Loucy (cell line): ENCODE data around the gene FGF10.

ENCODE experiments used
- H2AFZ ChIP-seq: fragments of 200-600 bp; sonication (generic); 2 replicates; pipeline ENCODE4 v1.6.0; 2016; ENCODE audit warnings: antibody characterized with exemption, mild to moderate bottlenecking, low read length, moderate library complexity
- H3F3A ChIP-seq: fragments of 200-600 bp; 2 replicates; pipeline ENCODE4 v1.6.0; 2016; ENCODE audit warnings: antibody characterized with exemption, low read depth, mild to moderate bottlenecking
- H3K27me3 ChIP-seq: fragments of 200-600 bp; sonication (generic); 2 replicates; pipeline ENCODE4 v1.6.1; 2014; ENCODE audit warnings: low read length, mild to moderate bottlenecking; ENCODE audit not compliant: insufficient read depth, poor library complexity, severe bottlenecking
- H3K36me3 ChIP-seq: fragments of 200-600 bp; sonication (generic); 2 replicates; pipeline ENCODE4 v1.6.1; 2016; ENCODE audit warnings: low read length; ENCODE audit not compliant: insufficient read depth
- H3K4me1 ChIP-seq: fragments of 200-600 bp; sonication (generic); 2 replicates; pipeline ENCODE4 v1.5.1; 2014; ENCODE audit warnings: low read length, mild to moderate bottlenecking; ENCODE audit not compliant: insufficient read depth, poor library complexity, severe bottlenecking
- H3K4me2 ChIP-seq: fragments of 200-600 bp; sonication (generic); 2 replicates; pipeline ENCODE4 v1.6.0; 2014; ENCODE audit warnings: antibody characterized with exemption, low read length, low read depth, mild to moderate bottlenecking; ENCODE audit not compliant: poor library complexity, severe bottlenecking
- H3K4me3 ChIP-seq: fragments of 200-600 bp; sonication (generic); 2 replicates; pipeline ENCODE4 v1.5.1; 2014; ENCODE audit warnings: low read length, mild to moderate bottlenecking, mixed read lengths; ENCODE audit not compliant: poor library complexity, severe bottlenecking
- H3K79me2 ChIP-seq: fragments of 200-600 bp; sonication (generic); 2 replicates; pipeline ENCODE4 v1.6.1; 2014; ENCODE audit warnings: low read length; ENCODE audit not compliant: insufficient read depth
- H3K9ac ChIP-seq: fragments of 200-600 bp; sonication (generic); 2 replicates; pipeline ENCODE4 v1.6.0; 2014; ENCODE audit warnings: mild to moderate bottlenecking, low read depth, low read length, moderate library complexity; ENCODE audit not compliant: poor library complexity, severe bottlenecking
- H3K9me2 ChIP-seq: fragments of 200-600 bp; sonication (generic); replicated peaks from 2 replicates; pipeline ENCODE4 v1.6.1; 2016; ENCODE audit warnings: low read depth, low read length, mixed read lengths
- H3K9me3 ChIP-seq: fragments of 200-600 bp; sonication (generic); 2 replicates; pipeline ENCODE4 v1.6.1; 2014; ENCODE audit warnings: mild to moderate bottlenecking, antibody characterized with exemption, low read length, low read depth; ENCODE audit not compliant: insufficient read depth
- H4K20me1 ChIP-seq: fragments of 200-600 bp; sonication (generic); 2 replicates; pipeline ENCODE4 v1.6.0; 2014; ENCODE audit warnings: antibody characterized with exemption, low read length, mild to moderate bottlenecking; ENCODE audit not compliant: insufficient read depth, poor library complexity, severe bottlenecking
- CTCF ChIP-seq: fragments of 200-600 bp; sonication (generic); conservative IDR thresholded peaks from 2 replicates; pipeline ENCODE4 v1.5.1; 2014; ENCODE audit warnings: mild to moderate bottlenecking, antibody characterized with exemption, low read length
- EZH2phosphoT487 ChIP-seq: fragments of 200-600 bp; IDR thresholded peaks from 2 replicates; pipeline ENCODE4 v1.6.1; 2018; ENCODE audit warnings: antibody characterized with exemption, mild to moderate bottlenecking, moderate library complexity, borderline replicate concordance

The FGF10 gene

DNA sequence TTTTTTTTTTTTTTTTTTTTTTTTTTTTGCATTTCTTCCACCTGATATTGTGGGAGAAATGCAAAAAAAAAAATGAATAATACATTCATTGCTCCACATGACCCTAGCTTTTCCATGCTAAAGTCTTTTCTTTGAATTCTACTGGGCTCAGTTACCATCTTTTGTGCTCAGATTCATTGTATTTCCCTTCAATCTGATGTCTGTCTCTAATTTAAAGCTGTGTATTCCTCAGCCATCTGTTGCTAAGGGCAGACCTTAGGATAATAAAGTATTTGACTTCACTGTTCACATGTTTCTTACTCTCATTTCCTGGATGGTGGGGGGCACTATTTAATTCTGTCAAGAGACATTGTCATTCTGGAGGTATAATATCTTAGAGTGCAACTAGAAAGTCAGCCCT lies 123.5 kb downstream of the FGF10 start:
- TF ChIP-seq EZH2phosphoT487 = no peak
- Histone ChIP-seq H3F3A (no peaks in the 10 kb centered on the region), H2AFZ (no peak overlapping the region), H3K27me3 (no peaks in the 10 kb centered on the region), H3K4me2 (no peak overlapping the region), H3K4me3 (no peak overlapping the region), H3K4me1 (no peaks in the 10 kb centered on the region), H3K9ac (no peak overlapping the region), H3K79me2 (no peaks in the 10 kb centered on the region), H3K9me2 (no peaks in the 10 kb centered on the region), H4K20me1 (no peaks in the 10 kb centered on the region), H3K36me3 (no peaks in the 10 kb centered on the region), H3K9me3 (no peaks in the 10 kb centered on the region)

DNA sequence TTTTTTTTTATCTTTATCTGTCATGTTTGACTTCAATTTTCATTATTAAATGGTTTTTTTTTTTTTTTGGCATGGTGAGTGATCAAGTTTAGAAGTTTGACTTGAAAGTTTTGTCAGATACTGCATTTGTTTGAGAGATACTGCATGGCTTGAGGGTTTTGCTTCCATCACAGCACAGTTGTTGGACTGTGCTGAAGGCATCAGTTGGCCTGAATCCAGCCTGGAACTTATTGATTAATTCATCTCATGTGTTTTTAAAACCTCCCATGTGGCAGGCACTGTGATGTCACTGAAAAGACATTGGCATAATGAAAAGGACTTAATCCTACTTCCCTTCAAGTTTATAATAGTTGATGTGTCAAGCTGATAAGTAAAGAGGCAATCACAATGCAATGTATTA lies 128.4 kb downstream of the FGF10 start:
- H3K79me2 ChIP-seq = no peaks in the 10 kb centered on the region
- no peaks in the 10 kb centered on the region for H3F3A ChIP-seq
- H3K9ac ChIP-seq = no peak overlapping the region
- no peaks in the 10 kb centered on the region for H3K4me1 ChIP-seq
- no peaks in the 10 kb centered on the region for H3K9me3 ChIP-seq
- no peak overlapping the region for H2AFZ ChIP-seq
- TF ChIP-seq EZH2phosphoT487 = no peak
- TF ChIP-seq CTCF = no peak
- no peak overlapping the region for H3K4me2 ChIP-seq
- H3K36me3 ChIP-seq = no peaks in the 10 kb centered on the region
- H3K9me2 ChIP-seq = no peaks in the 10 kb centered on the region
- H4K20me1 ChIP-seq = no peaks in the 10 kb centered on the region
- no peaks in the 10 kb centered on the region for H3K27me3 ChIP-seq
- no peak overlapping the region for H3K4me3 ChIP-seq

- H3K9ac ChIP-seq = no peak overlapping the region
- H3F3A ChIP-seq = no peaks in the 10 kb centered on the region
- H3K36me3 ChIP-seq = no peaks in the 10 kb centered on the region
- H3K79me2 ChIP-seq = no peaks in the 10 kb centered on the region
- no peak overlapping the region for H2AFZ ChIP-seq
- no peaks in the 10 kb centered on the region for H3K27me3 ChIP-seq
- H3K9me2 ChIP-seq = no peaks in the 10 kb centered on the region
- TF ChIP-seq EZH2phosphoT487 (no peak), CTCF (no peak)
- H4K20me1 ChIP-seq = no peaks in the 10 kb centered on the region
- no peaks in the 10 kb centered on the region for H3K9me3 ChIP-seq
- H3K4me2 ChIP-seq = no peak overlapping the region
- no peak overlapping the region for H3K4me3 ChIP-seq
- no peaks in the 10 kb centered on the region for H3K4me1 ChIP-seq
Observed at GRCh38 chr5:44257653-44258365, 131.4 kb downstream of the FGF10 start.

DNA sequence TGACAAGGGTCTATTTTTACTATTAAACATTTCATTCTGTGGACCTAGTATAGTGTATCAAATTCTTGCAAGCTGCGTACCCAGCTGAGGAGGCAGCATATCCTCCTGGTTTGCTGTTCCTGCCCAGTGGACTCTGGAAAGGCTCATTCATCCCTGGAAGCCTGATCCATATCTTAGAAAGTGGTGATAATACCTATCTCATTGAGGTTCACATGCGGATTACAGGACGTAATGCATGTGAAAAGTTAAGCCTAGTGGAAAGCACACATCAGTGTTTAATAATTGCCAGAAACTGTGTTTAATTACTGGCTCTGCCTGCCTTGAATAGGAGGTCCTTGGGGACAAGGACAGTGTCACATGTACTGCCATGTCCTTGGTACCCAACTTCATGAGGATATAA lies 132.0 kb downstream of the FGF10 start:
- no peak for TF ChIP-seq EZH2phosphoT487
- no peak for TF ChIP-seq CTCF
- H3K9me2 ChIP-seq = no peaks in the 10 kb centered on the region

More for the DNA sequence above, 132.0 kb downstream of the FGF10 start:
- Histone ChIP-seq H3K4me3 (no peak overlapping the region), H4K20me1 (no peaks in the 10 kb centered on the region), H3K36me3 (no peaks in the 10 kb centered on the region), H3K4me2 (no peak overlapping the region), H3K4me1 (no peaks in the 10 kb centered on the region), H2AFZ (no peak overlapping the region), H3K27me3 (no peaks in the 10 kb centered on the region), H3K9ac (no peak overlapping the region), H3K9me3 (no peaks in the 10 kb centered on the region), H3K79me2 (no peaks in the 10 kb centered on the region), H3F3A (no peaks in the 10 kb centered on the region)
